Measurements from ENCODE around the gene RFFL.

RFFL gene

DNA sequence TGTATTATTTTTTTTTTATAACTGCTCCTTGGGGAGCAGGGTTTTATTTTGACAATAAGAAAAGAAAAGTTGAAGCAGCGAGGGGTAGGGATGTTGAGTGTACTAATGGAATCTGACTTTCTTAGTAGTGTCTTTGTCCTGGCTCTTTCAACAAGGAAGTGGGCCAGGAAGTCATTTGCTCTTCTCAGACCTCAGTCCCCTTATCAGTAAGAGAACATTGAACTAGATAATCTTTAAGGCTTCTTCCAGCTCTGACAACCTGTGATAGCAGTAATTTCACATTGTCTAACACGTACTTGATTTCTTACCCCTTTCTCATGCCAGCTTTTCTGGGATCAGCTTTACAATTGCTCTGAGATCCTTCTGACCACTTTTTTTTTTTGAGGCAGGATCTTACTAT, 74.9 kb downstream of the RFFL start:
- Mint-ChIP-seq H3K4me3 (no peak overlapping the region), H3K27ac (no peak overlapping the region), H3K27me3 (no peaks in the 10 kb centered on the region), H3K36me3 (peaks cover 17% of the 10 kb centered on the region), H3K9me3 (no peaks in the 10 kb centered on the region), H3K4me1 (peaks cover 23% of the 10 kb centered on the region)

GRCh38 chr17:34987232-34987631, 76.3 kb downstream of the RFFL start:
- H3K27me3 Mint-ChIP-seq = no peaks in the 10 kb centered on the region
- peaks cover 36% of the 10 kb centered on the region for H3K4me1 Mint-ChIP-seq
- no peaks in the 10 kb centered on the region for H3K9me3 Mint-ChIP-seq
- peaks cover 16% of the 10 kb centered on the region for H3K36me3 Mint-ChIP-seq
- H3K27ac Mint-ChIP-seq = no peak overlapping the region
- no peak overlapping the region for H3K4me3 Mint-ChIP-seq

GRCh38 chr17:34981538-34982241, 81.8 kb downstream of the RFFL start:
- Mint-ChIP-seq H3K27ac (peak overlapping the region; percentile 96), H3K9me3 (no peaks in the 10 kb centered on the region), H3K27me3 (no peaks in the 10 kb centered on the region), H3K4me3 (peak overlapping the region; percentile 95), H3K36me3 (peaks cover 8% of the 10 kb centered on the region), H3K4me1 (peaks cover 57% of the 10 kb centered on the region)

DNA sequence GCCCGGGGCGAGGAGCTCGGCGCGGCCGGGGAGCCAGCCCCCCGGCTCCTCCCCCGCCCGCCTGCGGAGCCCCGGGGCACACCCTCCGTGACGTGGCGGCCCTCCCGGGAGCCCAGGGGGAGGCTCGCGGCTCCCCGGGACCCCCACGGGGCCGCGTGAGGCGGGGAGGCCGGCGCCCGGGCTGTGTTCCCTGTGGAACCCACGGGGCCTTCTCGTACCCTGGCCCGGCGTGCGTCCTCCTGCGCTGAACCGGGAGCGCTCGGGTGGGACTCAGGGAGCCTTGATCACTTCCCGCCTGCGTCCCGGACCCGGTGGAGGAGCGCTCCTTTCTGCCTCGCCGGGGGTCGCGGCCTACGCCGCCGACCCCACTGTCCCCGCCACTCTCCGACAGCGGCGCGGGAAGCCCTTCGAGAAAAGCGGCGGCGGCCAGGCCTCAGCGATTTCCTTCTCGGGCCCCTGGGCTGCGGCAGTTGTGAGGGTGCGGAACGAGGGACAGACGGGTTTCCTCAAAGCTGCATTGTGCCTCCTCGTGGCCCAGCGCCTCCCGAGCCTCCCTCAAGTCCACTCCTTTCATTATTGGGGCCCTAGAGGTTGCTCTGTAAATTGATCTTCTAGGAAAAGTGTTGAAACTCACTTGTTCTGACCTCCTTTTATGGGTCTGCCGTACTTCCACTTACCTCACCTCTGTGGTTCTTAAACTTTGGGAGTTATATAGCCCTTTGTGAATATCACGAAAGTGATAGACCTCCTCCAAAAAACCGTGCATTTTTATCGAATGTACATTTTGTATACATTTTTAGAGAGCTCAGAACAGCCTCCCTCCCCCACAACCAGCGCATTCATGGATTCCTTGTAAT, 82.6 kb downstream of the RFFL start:
- Mint-ChIP-seq H3K27me3 (no peaks in the 10 kb centered on the region), H3K4me1 (peaks cover 57% of the 10 kb centered on the region), H3K4me3 (peak overlapping the region; percentile 95), H3K27ac (peak overlapping the region; percentile 96), H3K9me3 (no peaks in the 10 kb centered on the region), H3K36me3 (peaks cover 8% of the 10 kb centered on the region)

DNA sequence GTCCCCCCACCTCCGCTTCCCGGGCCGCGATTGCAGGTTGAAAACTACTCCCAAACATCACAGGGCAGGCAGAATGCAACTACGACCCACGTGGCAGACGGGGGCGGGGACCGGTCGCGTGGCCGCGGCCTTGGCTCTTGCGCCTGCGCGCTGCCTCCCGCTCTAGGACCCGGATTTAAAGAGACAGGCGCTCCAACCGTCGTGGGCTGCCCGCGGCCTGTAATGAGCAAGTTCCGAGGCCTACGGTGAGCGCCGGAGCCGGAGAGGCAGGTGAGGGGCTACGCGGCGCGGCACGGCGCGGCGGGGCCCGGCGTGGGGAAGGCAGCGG, 83.2 kb downstream of the RFFL start, which contains the start of gene LIG3:
Gene LIG3, plus strand, starts transcription at position 160 of the 328 bp plus-strand sequence. CDS start 2,494 bp downstream, outside the sequence.
- Mint-ChIP-seq H3K4me1 (peaks cover 53% of the 10 kb centered on the region), H3K36me3 (peaks cover 8% of the 10 kb centered on the region), H3K9me3 (no peaks in the 10 kb centered on the region), H3K27me3 (no peaks in the 10 kb centered on the region), H3K4me3 (peak within 1 kb of the TSS; percentile 95), H3K27ac (peak within 1 kb of the TSS; percentile 100)

GRCh38 chr17:34979650-34980352, 83.7 kb downstream of the RFFL start:
- H3K4me3 Mint-ChIP-seq = peak overlapping the region; percentile 95
- peak overlapping the region; percentile 100 for H3K27ac Mint-ChIP-seq
- peaks cover 48% of the 10 kb centered on the region for H3K4me1 Mint-ChIP-seq
- H3K27me3 Mint-ChIP-seq = no peaks in the 10 kb centered on the region
- no peaks in the 10 kb centered on the region for H3K9me3 Mint-ChIP-seq
- H3K36me3 Mint-ChIP-seq = peaks cover 8% of the 10 kb centered on the region

GRCh38 chr17:34979153-34979552, 84.4 kb downstream of the RFFL start:
- peaks cover 6% of the 10 kb centered on the region for H3K36me3 Mint-ChIP-seq
- no peaks in the 10 kb centered on the region for H3K9me3 Mint-ChIP-seq
- H3K4me1 Mint-ChIP-seq = peaks cover 43% of the 10 kb centered on the region
- peak overlapping the region; percentile 67 for H3K27ac Mint-ChIP-seq
- H3K27me3 Mint-ChIP-seq = no peaks in the 10 kb centered on the region
- peak overlapping the region; percentile 95 for H3K4me3 Mint-ChIP-seq

GRCh38 chr17:34974794-34975785, 88.4 kb downstream of the RFFL start:
- Mint-ChIP-seq H3K27me3 (no peaks in the 10 kb centered on the region), H3K36me3 (no peaks in the 10 kb centered on the region), H3K27ac (no peak overlapping the region), H3K4me3 (no peak overlapping the region), H3K9me3 (no peaks in the 10 kb centered on the region), H3K4me1 (peaks cover 11% of the 10 kb centered on the region)

DNA sequence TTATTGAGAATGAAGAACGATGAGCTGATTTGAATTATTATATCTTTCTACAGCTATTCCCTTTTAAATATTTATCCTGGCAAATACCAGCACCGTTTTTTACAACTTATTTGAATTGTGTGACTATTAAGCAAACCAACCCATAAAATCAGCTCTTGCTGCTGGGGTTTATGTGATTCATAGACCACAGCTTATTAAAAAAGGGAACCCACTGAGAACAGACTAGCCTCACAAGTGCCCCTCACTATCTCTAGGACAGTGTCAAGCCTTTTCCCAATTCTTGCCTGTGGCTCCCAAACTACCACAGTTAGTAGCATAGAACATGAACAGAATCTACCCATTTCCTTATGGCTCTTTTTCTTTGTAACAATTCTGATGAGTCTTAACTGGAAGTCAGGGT, 89.3 kb downstream of the RFFL start:
- Mint-ChIP-seq H3K27me3 (no peaks in the 10 kb centered on the region), H3K9me3 (no peaks in the 10 kb centered on the region), H3K4me1 (peaks cover 2% of the 10 kb centered on the region), H3K36me3 (no peaks in the 10 kb centered on the region), H3K27ac (no peak overlapping the region), H3K4me3 (no peak overlapping the region)

DNA sequence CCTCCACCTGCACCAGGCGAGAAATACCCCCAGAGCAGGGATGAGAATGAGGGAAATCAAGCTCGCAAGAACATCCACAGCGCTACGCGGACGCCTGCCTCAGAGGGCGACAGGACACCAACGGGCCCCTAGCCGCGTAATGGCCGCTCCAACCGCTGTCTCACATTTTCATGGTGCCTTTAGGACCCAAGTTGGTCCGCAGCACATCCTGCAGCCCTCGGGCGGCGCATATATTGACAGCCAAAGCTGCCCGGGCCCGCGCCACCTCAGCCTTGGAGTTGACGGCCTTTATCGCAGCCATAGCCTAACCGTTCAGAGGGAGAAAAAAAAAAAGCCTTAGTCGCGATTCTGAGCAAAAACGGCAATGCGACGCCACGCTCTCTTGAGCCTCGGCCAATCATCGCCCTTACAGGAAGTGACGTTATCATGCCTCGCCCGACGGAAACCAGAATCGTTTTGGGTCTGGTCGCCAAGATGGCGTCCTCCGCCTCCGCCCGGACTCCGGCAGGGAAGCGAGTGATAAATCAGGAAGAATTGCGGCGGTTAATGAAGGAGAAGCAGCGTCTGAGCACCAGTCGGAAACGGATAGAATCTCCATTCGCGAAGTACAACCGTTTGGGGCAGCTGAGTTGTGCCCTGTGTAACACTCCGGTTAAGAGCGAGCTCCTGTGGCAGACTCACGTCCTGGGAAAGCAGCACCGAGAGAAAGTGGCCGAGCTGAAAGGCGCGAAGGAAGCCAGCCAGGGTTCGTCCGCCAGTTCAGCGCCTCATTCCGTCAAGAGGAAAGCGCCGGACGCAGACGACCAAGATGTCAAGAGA, 102.2 kb downstream of the RFFL start, which contains the start of the genes CCT6B and ZNF830:
Gene CCT6B, minus strand, starts transcription at position 368 of the 819 bp plus-strand sequence. Its CDS starts 67 bp downstream, at position 301.
Gene ZNF830, plus strand, starts transcription at position 448 of the 819 bp plus-strand sequence. Its CDS starts 27 bp downstream, at position 475.
- peak within 1 kb of the TSS; percentile 99 for H3K27ac Mint-ChIP-seq
- peaks cover 15% of the 10 kb centered on the region for H3K36me3 Mint-ChIP-seq
- no peaks in the 10 kb centered on the region for H3K27me3 Mint-ChIP-seq
- H3K4me1 Mint-ChIP-seq = peaks cover 26% of the 10 kb centered on the region
- H3K4me3 Mint-ChIP-seq = peak within 1 kb of the TSS; percentile 99
- H3K9me3 Mint-ChIP-seq = peaks cover 6% of the 10 kb centered on the region

DNA sequence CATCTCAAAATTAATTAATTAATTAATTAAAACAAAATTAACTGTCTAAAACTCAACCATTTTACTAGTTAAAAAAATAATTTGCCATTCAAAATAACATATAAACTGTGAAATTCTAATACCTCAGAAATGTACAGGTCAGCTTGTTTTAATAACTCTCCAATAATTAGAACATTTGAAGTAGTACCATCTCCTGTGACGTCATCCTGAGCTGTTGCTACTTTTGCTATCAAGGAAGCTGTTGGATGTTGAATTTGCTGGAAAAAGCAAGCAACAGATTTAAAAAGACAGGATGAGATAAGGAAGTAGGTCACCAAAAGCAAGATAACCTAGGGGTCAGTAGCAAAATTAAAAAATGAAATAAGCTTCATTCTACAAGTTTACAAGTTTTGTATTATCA, 105.1 kb downstream of the RFFL start:
- H3K9me3 Mint-ChIP-seq = peaks cover 6% of the 10 kb centered on the region
- H3K36me3 Mint-ChIP-seq = peaks cover 6% of the 10 kb centered on the region
- H3K27ac Mint-ChIP-seq = no peak overlapping the region
- no peaks in the 10 kb centered on the region for H3K27me3 Mint-ChIP-seq
- H3K4me3 Mint-ChIP-seq = no peak overlapping the region
- peaks cover 16% of the 10 kb centered on the region for H3K4me1 Mint-ChIP-seq
